GM19240 (cell line): ENCODE measurements around the gene FADS3.

ENCODE experiments used
- DNase-seq: peaks from one replicate; pipeline ENCODE4 v3.0.0; 2011; ENCODE audit warnings: low spot score; ENCODE audit not compliant: insufficient read length

FADS3 gene

DNA sequence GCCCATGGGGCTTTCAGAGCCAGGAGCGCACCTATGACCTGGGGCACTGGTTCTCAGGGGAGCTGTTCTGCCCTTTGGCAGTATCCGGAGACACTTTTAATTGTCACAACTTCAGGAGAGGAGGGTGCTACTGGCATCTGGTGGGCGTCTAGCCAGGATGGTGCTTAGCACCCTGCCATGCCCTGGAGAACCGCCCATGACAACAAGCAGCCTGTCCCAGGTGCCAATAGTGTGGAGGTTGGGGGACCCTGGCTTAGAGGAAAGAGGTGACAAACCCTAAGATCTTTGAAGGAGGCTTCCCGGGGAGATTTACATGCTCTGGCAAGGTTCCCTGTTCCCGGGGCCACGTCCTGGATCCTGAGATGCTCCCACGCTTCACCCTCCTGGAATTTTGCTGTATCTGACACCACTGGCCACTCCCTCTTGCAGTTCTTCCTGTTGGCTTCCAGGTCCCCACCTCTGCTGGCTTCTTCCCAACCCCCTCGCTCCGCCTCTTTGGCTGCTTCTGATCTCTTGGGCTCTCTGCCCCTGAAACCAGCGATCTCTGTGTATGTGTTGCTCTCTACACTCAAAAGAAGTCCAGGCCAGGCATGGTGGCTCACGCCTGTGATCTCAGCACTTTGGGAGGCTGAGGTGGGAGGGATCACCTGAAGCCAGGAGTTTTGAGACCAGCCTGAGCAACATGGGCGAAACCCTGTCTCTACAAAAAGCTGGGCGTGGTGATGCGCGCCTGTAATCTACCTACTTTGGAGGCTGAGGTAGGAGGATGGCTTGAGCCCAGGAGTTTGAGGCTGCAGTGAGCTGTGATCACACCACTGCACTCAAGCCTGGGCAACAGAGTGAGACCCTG lies 31.1 kb downstream of the FADS3 start:
- DNase-seq, result no peak

DNA sequence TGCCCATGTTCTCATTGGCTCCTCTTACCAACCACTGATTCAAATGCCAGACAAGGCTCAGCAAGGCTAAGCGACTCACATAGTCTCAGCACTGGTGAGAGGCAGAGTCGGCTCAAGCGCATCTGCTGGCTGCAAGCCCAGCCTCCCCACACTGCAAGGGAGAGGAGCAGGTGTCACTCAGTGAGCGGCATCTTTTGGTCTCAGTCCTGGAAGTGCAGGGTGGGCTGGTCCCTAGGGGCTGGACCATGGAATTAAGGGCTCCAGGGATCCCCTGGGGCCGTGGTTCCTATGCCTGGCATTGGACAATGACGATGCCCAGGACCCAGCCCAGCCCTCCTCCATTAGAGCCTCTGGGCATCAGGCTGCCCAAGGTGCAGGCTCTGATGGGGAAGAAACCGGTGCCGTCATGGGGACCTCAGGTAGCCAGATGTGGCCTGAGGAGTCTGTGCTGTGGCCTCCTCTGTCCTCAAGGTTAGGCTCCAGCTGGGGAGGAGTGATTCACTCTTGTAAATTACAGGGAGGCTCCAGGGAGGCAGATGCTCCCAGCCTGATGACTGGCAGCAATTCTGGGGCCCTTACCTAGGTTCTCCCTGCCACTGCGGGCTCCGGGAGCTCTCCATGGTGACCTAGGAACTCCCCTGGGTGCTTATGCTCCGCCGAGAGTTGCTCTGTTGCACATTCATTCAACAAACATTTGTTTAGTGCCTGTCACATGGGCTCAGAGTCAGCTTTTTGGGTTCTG lies 35.2 kb downstream of the FADS3 start:
- no peak for DNase-seq

DNA sequence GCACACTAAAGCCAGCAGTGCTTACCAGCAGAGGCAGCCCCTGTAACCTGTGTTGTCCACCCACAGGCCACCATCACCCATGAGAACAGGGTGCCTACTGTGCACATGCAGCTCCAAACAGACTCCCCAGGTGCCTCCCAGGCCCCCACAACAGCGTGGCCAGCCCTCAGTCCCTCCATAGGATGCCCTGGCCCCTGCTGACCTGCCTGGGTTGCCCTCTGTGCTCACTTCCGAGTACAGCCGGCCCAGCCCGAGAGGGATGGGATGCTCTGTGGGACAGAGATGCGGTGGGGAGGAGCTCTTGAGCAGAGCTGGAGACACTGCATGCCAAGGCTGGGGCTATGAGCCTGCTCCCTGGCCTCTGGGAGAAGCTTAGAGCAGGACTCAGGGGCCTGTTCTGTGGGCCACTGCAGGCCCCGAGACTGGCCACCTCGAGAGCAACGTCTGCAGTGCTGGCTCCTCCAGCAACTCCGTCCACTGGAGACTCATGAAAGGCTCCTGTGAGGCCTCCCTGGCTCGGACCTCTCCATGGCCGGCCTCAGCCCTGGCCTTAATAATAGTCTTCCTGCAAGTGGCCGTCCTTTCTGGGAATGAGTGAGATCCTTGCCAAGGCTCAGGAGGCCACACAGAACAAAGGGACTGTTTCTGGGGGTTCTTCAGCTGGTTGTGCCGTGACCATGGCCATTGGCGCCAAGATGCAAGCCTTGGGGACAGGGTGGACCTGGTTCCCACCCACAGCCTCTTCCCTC lies 36.2 kb downstream of the FADS3 start:
- DNase-seq, result no peak

DNA sequence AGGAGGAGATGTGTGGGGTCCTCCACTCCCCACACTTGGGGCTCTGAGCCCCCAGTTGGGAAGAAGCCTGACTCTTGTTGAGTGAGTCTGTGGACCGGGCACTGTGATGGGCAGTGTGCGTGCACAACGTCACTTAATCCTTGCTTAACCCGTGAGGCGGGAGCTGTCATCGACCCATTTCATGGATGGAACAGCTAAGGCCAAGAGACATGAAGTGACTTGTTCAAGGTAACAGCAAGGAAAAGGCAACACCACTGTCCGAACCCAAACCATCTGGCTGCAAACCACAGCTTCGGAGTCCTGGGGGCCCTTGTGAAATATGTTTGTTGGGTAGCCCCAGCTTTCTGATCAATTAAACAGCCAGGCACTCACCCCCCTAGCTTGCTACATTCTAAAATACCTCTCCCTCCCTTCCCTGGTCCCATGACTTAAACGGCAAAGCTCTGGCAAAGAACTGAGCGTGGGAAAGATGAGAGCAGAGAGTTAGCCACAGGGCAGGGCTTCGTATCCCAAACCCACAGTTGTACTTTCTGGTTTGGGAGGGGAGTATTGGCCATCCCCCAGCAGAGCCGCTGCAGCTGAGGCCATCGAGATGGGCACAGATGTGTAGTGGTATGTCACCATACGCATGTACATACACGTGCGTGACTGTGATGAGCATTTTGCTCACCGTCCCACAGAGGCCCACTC lies 37.0 kb downstream of the FADS3 start:
- DNase-seq, result no peak

DNA sequence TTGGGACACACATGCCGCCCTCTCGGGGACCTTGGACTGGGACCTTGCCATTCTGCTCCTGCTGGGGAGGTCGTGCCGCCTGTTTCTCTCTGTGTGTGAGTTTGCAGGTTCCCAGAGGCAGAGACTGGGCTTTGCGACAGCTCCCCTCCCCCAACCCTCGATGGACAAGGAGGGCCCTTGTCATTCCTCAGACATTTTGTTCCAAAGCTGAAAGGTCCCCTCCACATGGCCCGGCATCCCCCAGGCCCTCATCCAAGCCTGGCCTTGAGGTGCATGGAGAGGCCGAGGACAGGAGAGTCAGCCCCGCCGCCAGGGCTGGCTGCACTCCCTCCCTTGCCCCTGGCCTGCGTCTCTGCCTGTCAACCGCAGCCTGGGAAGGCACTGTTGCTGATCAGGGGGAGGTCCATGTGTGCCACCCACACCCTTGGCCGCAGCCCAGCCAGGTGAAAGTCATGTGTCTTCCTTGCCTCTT lies 37.6 kb downstream of the FADS3 start:
- no peak for DNase-seq

DNA sequence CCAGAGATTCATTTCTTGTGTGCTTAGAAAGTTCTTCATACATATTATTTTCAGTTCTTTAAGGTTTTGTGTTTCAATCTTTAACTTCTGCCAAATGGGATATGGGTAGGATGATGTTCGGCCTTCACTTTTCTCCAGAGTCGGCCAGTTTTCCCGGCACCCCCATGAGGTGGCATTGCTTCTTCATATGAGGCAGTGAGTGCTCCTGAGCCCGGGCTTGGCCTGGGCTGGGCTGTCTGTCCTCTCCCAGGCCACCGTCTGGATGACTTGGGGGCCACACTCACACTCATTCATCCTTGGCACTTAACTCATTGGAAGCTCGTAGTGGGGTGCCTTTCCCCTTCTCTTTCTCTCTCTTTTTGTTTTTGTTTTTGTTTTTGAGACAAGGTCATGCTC lies 39.4 kb downstream of the FADS3 start:
- DNase-seq, result no peak

DNA sequence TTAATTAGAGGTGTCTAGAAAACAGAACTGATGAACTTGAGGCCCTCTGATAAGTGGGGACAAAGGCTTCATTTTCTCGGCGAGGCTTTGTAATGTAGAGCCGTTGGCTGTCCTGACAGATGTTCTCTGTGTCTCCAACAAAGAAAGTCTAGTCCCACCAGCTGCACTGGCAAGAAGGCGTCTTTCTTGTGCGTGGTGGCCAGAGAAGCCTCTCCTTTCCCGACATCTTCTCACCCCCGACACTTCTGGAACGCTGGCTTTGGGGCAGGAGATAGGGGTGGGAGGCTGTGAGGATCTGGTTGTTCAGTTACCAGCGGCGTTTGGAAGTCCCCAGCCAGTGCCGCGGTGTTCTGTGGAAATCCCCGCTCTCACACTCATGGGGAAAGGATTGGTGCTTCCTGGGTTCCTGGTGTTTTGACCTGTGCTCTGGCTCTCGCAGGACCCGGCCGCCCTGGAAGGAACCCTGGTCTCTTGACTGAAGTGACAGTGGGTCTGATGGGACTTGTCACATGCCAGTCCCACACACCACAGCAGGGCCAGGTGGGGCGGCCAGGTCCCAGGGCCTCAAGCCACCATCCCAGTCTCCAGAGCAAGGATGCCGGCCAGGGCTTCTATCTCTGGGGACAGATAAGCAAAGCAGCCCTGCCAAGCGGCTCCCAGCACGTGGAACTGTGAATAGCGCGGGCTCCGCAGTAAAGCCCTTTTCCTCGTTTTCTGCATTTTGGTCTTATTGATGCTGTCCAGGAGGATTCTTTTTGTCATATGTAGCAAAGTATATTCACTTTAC lies 40.0 kb downstream of the FADS3 start:
- no peak for DNase-seq

DNA sequence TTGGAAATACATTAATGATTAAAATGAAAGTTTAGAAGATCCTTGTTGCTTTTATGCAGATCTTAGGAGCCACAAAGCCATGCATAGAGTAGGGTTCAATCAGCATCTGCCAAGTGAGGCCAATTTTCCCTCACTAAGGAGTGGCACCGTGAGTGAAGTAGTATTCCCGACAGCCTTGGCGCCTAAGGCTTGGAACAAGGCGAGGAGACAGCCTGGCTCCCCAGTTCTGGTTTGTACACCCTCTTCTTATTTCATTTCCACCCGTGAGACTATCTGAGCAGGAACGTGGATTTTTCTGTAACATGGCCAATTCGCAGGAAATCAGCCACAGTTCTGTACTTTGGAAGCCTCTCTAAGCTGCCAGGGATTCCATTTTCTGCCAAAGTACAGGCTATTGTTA lies 40.7 kb downstream of the FADS3 start:
- DNase-seq, result no peak

DNA sequence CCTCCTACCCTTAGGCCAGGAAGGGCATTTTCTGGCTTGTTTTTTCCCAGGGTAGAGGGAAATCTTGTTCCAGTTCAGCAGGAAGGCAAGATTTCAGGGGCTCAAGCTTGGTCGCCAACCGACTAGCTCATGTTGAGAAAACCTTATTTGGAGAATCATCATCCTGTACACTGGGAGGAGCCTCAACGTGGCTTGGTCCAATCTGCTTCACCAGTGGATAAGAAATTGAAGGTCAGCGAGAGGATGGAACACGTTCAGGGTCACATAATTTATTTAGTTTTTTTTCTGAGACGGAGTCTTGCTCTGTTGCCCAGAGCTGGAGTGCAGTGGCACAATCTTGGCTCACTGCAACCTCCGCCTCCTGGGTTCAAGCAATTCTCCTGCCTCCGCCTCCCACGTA lies 42.7 kb downstream of the FADS3 start:
- DNase-seq, result no peak

DNA sequence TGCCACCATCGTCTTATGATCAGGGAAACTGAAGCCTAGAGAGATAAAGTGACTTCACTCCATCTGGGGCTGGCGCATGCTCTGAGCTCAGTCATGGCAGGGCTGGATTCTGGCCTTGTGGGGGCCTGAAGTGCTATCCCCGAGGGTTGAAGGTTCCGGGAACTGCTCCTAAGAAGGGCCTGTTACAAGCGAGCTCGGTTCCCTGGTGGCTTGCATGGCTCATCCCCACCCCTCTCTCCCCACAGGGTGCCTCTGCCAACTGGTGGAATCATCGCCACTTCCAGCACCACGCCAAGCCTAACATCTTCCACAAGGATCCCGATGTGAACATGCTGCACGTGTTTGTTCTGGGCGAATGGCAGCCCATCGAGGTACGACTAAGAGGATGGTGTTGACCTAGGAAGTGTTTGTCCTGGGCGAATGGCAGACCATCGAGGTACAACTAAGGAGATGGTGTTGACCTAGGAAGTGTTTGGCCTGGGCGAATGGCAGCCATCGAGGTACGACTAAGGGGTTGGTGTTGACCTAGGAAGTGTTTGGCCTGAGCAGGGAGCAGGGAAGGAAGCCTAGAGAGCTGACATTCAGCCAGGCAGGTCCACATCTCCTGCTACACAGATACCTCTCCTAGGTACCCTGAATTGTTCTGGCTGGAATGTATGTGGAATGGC lies 43.3 kb downstream of the FADS3 start:
- no peak for DNase-seq

DNA sequence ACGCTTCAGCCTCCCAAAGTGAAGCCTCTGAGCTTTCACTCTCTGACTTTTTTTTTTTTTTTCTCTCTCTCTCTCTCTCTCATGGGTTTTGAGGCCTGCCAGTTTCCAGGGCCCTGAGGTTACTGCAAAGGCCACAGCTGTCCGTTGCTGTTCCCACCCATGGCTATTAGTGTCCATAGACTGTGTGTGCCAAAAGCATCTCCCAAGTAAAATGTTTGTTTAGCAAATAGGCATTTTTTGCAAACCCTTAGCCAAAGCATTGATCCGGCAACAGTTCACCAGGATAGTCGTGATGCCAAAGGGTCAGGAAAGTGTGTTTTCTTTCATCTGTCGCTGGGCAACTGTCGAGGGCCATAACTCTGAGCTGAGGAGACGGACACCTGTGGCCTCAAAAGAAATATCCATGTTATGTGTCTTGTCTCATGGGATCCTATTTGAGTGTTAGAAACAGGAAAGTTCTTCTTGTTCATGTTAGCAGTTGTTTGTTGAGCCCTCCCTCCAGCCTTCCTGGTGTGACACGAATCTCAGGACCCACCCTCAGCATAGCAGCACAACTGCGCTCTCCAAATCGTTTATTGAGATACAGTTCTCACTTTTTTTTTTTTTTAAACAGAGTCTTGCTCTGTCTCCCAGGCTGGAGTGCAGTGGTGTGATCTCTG lies 44.9 kb downstream of the FADS3 start:
- no peak for DNase-seq

DNA sequence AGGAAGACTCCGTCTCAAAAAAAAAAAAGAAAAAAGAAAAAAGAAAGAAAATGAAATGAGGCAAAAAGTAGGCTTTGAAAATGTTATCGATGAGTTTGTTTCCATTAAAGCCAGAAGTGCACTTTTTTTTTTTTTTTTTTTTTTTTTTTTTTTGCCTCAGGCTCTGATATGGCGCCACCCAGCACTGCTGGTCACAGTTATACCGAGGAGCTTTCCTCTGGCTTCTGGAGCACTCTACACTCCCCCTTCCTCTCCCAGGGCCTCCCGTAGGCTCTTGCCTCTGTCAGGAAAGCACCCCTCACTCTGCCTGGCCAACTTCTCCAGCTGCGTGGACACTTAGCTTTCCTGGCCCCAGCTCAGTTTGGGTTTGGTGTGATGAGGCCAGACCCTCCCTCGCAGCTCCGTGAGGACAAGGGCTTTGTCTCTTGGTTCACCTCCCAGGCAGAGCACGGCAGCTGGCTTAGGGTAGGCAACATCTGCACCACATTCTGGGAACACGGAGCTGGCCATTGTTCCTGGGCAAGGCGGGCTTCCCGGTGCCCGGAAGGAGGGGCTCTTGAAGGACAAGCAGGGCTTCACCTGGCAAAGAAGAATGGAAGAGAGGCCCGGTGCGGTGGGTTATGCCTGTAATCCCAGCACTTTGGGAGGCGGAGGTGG lies 46.3 kb downstream of the FADS3 start:
- no peak for DNase-seq

DNA sequence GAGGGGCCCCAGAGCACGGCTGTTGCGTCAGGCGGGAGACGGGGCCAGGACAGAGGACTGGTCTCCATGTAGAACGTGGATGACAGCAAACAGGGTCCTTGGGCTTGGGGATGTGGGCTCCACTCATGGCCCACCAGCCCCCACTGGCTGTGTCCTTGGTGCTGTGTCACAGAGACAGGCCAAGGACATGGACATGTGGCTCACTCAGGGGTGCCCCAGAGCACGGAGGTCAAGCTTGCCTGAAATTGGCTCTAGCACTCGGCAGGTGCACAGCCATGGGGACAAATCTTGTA lies 48.9 kb downstream of the FADS3 start:
- DNase-seq, result no peak

DNA sequence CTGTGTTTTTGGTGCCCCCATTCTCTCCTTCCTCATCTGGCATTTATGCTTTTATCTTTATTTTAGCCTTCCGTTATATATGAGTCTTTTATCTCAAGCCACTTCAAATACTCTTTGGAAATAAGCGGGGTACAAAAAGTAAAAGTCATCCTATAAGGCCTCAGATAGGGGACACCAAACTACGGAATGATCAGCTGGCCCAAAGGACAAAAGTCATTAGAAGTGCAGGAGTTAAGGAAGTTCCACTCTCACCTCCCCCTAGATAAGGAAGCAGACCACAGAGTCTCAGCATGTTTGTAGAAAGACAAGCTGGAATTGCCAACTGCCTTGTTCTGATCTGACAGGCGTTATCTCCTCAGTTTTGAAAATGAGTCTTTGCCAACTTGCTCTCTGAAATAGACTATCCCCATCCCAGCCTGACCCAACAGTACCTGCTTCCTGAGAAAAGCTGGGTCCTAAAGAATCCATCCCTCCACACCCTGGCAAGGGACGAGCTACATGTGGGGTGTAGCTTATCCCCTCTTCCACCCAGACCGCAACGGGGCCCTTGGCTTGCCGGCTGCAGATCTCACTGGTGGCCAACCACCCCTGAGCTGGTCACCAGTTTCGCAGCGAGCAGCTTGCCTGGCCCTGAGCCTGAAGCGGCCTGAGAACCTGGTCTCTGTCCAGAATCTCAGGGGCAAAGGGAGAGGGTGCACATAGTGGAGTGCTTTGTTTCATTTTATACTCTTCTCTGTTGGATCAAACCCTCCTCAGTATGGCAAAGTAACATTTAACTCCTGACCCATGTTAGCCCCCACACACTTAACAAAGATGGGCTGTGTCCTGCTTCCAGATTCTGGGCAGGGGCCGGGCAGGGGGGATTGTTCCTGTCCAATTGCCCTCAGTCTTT lies 49.5 kb downstream of the FADS3 start:
- DNase-seq, result no peak

DNA sequence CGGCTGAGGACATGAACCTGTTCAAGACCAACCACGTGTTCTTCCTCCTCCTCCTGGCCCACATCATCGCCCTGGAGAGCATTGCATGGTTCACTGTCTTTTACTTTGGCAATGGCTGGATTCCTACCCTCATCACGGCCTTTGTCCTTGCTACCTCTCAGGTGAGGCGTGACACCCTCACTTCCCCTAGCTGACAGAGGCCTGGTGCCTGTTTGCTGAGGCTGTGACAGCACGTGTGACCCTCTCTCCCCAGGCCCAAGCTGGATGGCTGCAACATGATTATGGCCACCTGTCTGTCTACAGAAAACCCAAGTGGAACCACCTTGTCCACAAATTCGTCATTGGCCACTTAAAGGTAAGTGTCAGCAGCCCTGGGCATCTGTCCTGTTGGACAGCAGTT lies 51.0 kb downstream of the FADS3 start:
- DNase-seq, result no peak

DNA sequence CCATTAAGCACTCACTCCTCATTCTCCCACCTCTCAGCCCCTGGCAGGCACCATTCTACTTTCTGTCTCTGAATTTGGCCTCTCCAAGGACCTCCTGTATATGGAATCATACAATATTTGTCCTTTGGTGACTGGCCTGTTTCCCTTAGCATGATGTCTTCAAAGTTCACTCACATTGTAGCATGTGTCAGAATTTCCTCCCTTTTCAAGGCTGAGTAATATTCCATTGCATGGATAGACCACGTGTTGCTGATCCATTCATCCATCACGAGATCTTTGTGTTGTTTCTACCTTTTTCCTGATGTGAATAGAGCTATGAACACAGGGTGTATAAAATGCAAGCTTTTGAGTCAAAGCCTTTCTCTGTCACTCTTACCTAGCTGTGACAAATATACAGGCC lies 51.6 kb downstream of the FADS3 start:
- no peak for DNase-seq

DNA sequence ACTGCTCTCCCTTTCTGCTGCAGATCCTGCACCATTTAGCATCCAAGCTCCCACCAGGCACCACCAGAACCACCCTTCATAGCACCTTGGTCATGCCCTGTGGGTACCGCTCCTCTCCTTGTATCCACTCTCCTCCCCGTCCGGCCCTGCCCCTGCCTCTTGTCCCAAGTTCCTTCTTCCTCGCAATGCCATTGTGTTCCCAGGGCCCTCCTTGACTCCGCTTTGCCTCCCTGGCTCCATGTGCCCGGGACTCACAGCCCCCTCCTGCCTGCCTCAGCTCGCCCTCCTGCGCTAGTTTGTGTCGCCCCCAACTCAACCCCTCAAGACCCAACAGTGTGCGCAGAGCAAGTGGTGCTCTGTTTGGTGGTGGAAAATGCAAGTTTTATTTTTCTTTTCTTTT lies 52.4 kb downstream of the FADS3 start:
- DNase-seq, result no peak

DNA sequence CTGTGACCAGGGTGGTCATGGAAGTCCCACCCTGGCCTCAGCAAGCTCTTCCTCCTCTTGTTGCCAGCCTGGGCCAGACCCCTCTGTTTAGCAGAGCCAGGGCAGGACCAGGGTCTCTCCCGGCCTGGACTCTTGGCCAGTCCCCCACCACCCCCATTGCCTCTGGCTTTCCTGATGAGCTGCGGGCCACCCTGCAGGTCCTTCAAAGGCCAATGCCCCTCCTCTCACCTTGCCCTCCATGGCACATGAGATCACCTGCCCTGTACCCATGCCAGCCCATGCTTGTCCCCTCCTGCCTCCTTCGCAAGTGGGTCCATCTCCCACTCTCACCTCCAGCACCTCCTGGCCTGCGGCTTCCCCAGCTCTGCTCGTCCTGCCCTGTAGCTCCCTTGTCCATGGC lies 52.8 kb downstream of the FADS3 start:
- no peak for DNase-seq
